Body of pancreas (tissue), 4 donors: ENCODE results near the gene LDLRAD4.

Experiments
- CTCF ChIP-seq, 7 experiments: fragments of 450-650 bp in 4 of 7; fragments of 200-600 bp in 3 of 7; sonication (generic) in 3 of 7; IDR thresholded peaks; one replicate each; pipeline ENCODE4 v1.5.1; 2016 to 2019; ENCODE audit warnings: antibody characterized with exemption in 7 of 7
- POLR2A ChIP-seq, 3 donors: fragments of 450-650 bp; IDR thresholded peaks; one replicate each; pipeline ENCODE4 v1.6.1; 2016; ENCODE audit warnings: antibody characterized with exemption in 3 of 3, mild to moderate bottlenecking in 2 of 3

- TF ChIP-seq CTCF (IDR thresholded peaks at IDR 0.05) (no peak), POLR2A (IDR thresholded peaks at IDR 0.05) (no peak)
Measured at GRCh38 chr18:13539050-13539449, 320.5 kb downstream of the LDLRAD4 start.
